GM21529 (cell line): Measurements from ENCODE around the gene FOXJ3.

ENCODE experiments used
- ATAC-seq: cut with Tn5 transposase; IDR thresholded peaks from one replicate; pipeline ENCODE4 v1.9.1; 2021; ENCODE audit not compliant: unreplicated experiment

FOXJ3 gene

DNA sequence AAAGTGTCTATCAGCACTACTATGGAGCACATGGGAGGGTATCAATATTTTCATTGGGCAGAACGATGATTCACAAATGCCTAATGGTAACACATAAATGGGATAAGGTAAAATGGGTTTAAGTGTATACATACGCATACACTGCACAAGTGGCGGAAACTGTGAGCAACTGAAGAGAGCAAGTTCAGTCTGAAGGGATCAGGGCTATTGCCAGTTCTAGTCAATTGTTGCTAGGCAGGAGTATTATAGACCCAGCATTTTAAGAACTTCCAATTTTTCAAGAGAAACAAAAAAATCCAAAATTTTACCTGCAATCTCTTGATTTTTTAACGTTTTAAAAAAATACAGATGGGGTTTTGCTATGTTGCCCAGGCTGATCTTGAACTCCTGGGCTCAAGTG is 23.1 kb downstream of the FOXJ3 start:
- no peak for ATAC-seq

- no peak for ATAC-seq
These were observed 23.9 kb downstream of the FOXJ3 start for GRCh38 chr1:42311138-42311537.

GRCh38 chr1:42306977-42307376 is 28.1 kb downstream of the FOXJ3 start:
- no peak for ATAC-seq

- no peak for ATAC-seq
These were observed 29.4 kb downstream of the FOXJ3 start for GRCh38 chr1:42305639-42306038.

DNA sequence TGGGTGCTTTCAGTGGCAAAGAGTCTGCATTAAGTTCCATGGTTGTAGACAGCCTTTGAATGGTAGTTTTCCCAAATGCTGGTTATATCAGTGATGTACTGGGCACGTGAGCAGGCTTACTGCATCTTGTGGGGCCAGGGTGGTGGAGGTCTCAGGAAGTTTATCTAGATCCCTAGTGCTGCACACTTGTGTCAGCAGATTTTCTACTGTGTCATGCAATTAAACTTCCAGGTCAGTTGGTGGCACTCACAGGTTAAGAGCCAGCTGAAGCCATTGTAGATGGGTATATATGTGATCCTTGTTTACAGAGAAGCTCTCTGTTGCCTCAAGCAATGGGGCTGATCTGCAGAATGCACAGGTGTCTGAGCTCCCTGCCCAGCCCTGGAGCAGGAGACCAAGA is 33.0 kb downstream of the FOXJ3 start:
- no peak for ATAC-seq

DNA sequence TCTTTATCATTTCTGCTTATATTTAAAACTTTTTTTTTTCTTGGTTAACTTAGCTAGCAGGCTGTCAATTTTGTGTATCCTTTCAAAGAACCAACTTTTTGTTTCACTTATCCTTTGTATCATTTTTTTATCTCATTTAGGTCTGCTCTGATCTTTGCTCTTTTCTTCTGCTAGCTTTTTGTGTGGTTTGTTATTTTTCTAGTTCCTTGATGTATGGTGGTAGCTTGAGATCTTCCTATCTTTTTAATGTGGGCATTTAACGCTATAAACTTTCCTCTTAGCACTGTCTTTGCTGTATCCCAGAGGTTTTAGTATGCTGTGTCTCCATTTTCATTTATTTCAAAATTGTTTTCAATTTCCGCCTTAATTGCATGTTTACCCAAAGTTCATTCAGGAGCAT is 36.5 kb downstream of the FOXJ3 start:
- ATAC-seq: no peak

DNA sequence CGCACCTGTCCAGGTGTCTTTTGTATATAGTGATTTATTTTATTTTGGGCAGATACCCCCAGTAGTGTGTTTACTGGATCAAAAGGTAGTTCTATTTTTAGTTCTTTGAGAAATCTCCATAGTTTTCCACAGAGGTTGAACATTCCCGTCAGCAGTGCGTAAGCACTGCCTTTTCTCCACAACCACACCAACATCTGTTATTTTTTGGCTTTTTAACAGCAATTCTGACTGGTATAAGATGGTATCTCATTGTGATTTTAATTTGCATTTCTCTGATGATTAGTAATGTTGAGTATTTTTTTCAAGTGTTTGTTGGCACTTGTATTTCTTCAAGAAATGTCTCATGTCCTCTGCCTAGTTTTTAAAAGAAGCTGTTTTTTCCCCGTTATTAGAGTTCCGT is 39.2 kb downstream of the FOXJ3 start:
- no peak for ATAC-seq

DNA sequence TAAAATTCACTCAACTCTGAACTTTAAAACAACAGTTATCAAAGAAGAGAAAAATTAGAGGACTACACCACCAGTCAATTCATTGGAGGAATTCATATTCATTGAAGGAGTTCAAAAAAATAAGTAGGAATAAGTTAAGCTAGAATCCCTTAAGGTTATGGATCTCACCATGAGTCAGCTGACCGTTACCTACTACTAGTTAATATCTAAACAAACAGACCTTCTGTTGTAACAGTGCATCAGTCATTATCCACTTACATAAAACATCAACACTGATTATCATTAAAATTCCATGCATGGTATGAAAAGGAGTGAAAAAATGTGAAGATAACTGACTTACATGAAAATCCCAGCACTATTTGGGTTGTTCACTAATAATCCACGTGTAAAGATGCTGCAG is 44.9 kb downstream of the FOXJ3 start:
- ATAC-seq: no peak

- ATAC-seq: no peak
These were observed 46.6 kb downstream of the FOXJ3 start for GRCh38 chr1:42288311-42288985.

DNA sequence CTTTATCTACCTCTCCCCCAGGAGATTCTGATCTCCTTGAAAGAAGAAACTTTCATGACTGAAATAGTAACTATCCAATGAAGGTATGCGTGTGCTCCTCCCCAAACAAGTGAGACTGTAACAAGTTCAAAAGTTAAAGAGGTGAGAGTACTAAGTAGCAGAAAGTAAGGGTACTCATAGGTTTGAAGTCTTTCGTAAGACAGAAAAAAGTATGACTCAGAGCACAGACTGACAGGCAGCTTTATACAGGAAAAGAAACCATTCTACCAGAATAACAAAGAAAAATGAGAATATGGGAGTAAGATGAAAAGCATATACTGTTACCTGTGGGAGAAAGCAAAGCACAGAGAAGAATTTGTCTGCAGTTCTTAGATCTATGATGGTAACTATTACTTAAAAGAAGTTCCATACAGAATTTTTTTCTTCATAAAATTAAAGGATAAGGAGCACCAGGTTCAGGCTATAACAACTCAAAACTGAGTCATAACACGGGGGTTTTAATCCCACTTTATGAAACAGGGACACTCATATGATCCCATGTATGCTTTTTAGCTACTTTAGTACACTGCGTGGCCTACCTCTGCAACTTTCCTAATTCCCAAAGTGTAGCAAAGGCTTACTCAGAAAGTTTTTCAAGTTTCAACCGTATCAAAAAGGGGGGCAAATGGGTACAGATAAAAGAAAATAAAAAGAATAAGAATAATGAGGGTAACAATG is 52.0 kb downstream of the FOXJ3 start:
- no peak for ATAC-seq

- ATAC-seq: no peak
These were observed 52.9 kb downstream of the FOXJ3 start for GRCh38 chr1:42282024-42282579.

GRCh38 chr1:42280821-42281220 is 54.2 kb downstream of the FOXJ3 start:
- ATAC-seq: no peak

DNA sequence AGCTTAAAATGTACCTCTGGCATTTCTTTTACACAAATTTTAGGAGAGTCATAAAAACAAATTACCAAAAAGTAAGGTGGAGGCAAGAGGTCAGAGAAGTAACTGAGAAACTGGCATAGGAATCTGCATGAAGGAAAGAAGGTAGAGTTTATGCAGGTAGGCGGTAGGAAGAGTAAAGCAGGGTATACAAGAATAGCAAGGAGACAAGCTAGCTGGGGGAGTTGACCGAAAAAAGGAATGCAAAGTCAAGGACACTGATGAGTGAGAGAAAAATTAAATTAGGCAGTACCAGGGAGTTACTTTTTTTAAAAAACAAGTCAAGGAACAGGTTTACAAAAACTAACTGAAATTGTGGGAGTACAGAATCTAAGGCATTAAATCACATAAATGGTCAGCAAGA is 56.0 kb downstream of the FOXJ3 start:
- ATAC-seq: no peak

DNA sequence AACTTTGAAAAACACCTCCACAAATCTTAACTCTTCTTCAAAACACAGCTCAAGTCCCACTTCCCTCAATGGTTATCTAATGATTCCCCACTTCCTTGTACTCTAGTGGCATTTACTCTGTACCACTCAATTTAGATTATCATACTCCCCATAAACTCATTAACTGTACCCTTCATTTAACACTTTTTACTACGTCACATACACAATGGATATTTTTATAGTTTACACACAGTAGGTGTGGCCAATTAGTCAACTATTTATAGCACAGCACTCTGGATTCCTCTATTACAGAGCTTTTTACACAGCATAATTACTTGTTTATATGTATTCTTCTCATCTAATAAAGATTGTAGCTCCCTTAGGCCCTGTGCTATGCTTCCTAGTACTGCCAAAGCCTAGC is 62.1 kb downstream of the FOXJ3 start:
- ATAC-seq: no peak

DNA sequence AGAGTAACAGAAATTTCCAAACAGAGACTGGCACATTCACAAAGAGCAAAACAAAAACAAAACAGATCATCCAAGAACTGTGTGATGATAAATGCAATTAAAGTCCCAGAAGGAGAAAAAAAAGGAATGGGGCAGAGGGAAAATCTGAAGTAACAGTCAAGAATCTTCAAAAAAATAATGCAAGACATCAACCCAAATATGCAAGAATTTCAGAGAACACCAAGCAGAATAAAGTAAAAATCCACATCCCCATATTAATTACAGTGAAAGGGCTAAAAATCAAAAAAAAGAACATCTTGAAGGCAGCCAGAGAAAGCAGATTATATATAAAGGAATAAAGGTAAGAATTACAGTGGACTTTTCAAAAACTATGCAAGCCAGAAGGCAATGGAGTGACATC is 67.1 kb downstream of the FOXJ3 start:
- ATAC-seq: no peak

DNA sequence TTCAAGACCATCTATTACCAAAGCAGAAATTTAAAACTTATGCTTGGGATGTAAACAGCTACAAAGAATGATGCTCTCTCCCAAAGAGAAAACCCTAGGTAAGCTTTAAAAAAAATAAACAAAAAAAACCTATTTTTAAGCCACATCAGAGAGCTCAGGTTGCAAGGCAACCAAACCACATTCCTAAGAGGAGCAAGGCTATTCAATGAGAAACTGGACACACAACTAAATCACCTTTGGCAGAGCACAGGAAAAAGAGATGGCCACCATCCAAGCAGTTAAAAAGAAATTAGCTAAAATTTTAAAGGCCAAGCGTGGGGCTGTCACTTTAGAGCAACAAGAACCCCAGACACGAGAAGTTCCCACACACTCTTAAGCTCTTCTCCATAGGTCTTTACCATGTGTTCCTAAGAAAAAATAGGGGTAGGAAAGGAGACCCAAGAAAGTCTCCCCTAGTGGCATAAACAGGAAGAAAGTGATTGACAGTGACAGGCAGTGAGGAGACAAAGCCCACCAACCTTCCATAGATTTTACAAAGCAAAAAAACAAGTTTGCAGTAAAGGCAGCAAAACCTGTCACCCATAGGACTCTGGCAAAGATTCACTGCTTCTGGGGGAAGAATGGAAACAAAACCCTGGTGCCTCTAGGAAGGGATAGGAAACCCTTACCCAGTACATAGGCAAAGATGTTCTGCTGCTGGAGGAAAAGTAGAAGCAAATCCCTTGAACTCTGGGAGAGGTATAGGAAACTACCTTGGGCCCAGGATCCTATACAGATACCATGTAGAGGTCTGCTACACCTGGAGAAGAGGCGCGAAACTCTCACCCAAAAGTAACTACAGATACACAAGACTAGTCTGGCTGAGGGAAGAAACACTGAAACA is 68.5 kb downstream of the FOXJ3 start:
- ATAC-seq: no peak

- no peak for ATAC-seq
These were observed 70.4 kb downstream of the FOXJ3 start for GRCh38 chr1:42264511-42265190.

GRCh38 chr1:42263019-42263418 is 72.0 kb downstream of the FOXJ3 start:
- ATAC-seq: no peak

- no peak for ATAC-seq
These were observed 74.5 kb downstream of the FOXJ3 start for GRCh38 chr1:42260376-42261070.

GRCh38 chr1:42259739-42260064 is 75.3 kb downstream of the FOXJ3 start:
- ATAC-seq: no peak
